Measurements from ENCODE around the gene COLQ. TPM values are rescaled to one million over a fixed set of nuclear protein-coding genes. Genes with fewer than 3 reads are reported as not detected.

Gene COLQ
- total RNA-seq, 3 donors from 2014 or later: 1.1 to 3.0 (median 1.5) TPM

GRCh38 chr3:15498431-15499214 is 22.9 kb downstream of the COLQ start:
- no peaks in the 10 kb centered on the region for H3K9me3 ChIP-seq
- ATAC-seq (no peak), DNase-seq (no peak)
- H3K36me3 ChIP-seq (ENCODE audit: low read depth): no peaks in the 10 kb centered on the region
- no peaks in the 10 kb centered on the region for H3K4me1 ChIP-seq (ENCODE audit: low read depth)
- intact Hi-C loops (cut with DNase I, micrococcal nuclease): no loop called here
- H3K4me3 ChIP-seq: no peak overlapping the region
- no peak for TF ChIP-seq CTCF (IDR thresholded peaks at IDR 0.05)

- ATAC-seq (no peak), DNase-seq (no peak)
- no peak overlapping the region for H3K4me3 ChIP-seq
- no peaks in the 10 kb centered on the region for H3K36me3 ChIP-seq (ENCODE audit: low read depth)
- intact Hi-C loops (cut with DNase I, micrococcal nuclease): no loop called here
- TF ChIP-seq CTCF (IDR thresholded peaks at IDR 0.05): no peak
- no peaks in the 10 kb centered on the region for H3K9me3 ChIP-seq
- no peaks in the 10 kb centered on the region for H3K4me1 ChIP-seq (ENCODE audit: low read depth)
Measured at GRCh38 chr3:15497964-15498363, 23.5 kb downstream of the COLQ start.

- Histone ChIP-seq H3K36me3 (ENCODE audit: low read depth) (no peaks in the 10 kb centered on the region), H3K4me3 (no peak overlapping the region), H3K9me3 (no peaks in the 10 kb centered on the region), H3K4me1 (ENCODE audit: low read depth) (no peaks in the 10 kb centered on the region)
- ATAC-seq: no peak
- intact Hi-C loops (cut with DNase I, micrococcal nuclease): no loop called here
- no peak for DNase-seq
- no peak for TF ChIP-seq CTCF (IDR thresholded peaks at IDR 0.05)
Measured at GRCh38 chr3:15496341-15496664, 25.2 kb downstream of the COLQ start.

GRCh38 chr3:15495461-15496340 is 25.8 kb downstream of the COLQ start:
- intact Hi-C loops (cut with DNase I, micrococcal nuclease): no loop called here
- no peak for ATAC-seq

GRCh38 chr3:15493436-15493835 is 28.1 kb downstream of the COLQ start:
- no peak for ATAC-seq
- no peaks in the 10 kb centered on the region for H3K4me1 ChIP-seq (ENCODE audit: low read depth)
- H3K4me3 ChIP-seq: no peak overlapping the region
- intact Hi-C loops (cut with DNase I, micrococcal nuclease): no loop called here
- DNase-seq: no peak
- H3K9me3 ChIP-seq: no peaks in the 10 kb centered on the region
- H3K36me3 ChIP-seq (ENCODE audit: low read depth): no peaks in the 10 kb centered on the region
- TF ChIP-seq CTCF (IDR thresholded peaks at IDR 0.05): no peak

More at GRCh38 chr3:15495461-15496340, 25.8 kb downstream of the COLQ start:
- H3K9me3 ChIP-seq: no peaks in the 10 kb centered on the region
- no peaks in the 10 kb centered on the region for H3K4me1 ChIP-seq (ENCODE audit: low read depth)
- no peak for DNase-seq
- H3K36me3 ChIP-seq (ENCODE audit: low read depth): no peaks in the 10 kb centered on the region
- no peak for TF ChIP-seq CTCF (IDR thresholded peaks at IDR 0.05)
- H3K4me3 ChIP-seq: no peak overlapping the region

Measured in mucosa of descending colon (tissue), 3 donors.